SU-DHL-6 (cell line): ENCODE data around the gene AURKAIP1.
"Not testable (repeated sequence)": the region's sequence is repeated elsewhere in the genome, so short reads cannot be mapped to it uniquely, and the experiment has no call there.

Source experiments
- H2AFZ ChIP-seq: fragments of 200-600 bp; sonication (generic); 2 replicates; pipeline ENCODE4 v1.6.1; 2014; ENCODE audit warnings: low read depth, mild to moderate bottlenecking, moderate library complexity, mixed read lengths, antibody characterized with exemption, low read length; ENCODE audit not compliant: severe bottlenecking
- H3F3A ChIP-seq: fragments of 200-600 bp; shearing (Covaris generic); 2 replicates; pipeline ENCODE4 v1.6.0; 2016; ENCODE audit warnings: antibody characterized with exemption, mild to moderate bottlenecking; ENCODE audit not compliant: insufficient read depth
- H3K27ac ChIP-seq: fragments of 200-600 bp; sonication (generic); 2 replicates; pipeline ENCODE4 v1.5.1; 2016; ENCODE audit warnings: low read depth, mild to moderate bottlenecking, low read length, moderate library complexity, mixed read lengths
- H3K27me3 ChIP-seq: fragments of 200-600 bp; sonication (generic), shearing (Covaris generic); 2 replicates; pipeline ENCODE4 v1.6.0; 2014; ENCODE audit warnings: mild to moderate bottlenecking, low read length
- H3K36me3 ChIP-seq: fragments of 200-600 bp; sonication (generic); 2 replicates; pipeline ENCODE4 v1.6.1; 2014; ENCODE audit warnings: mild to moderate bottlenecking, low read length, mixed read lengths
- H3K4me2 ChIP-seq: fragments of 300-600, 200-600 bp; shearing (Covaris generic), sonication (generic); 2 replicates; pipeline ENCODE4 v1.6.0; 2014; ENCODE audit warnings: low read length, low read depth, mild to moderate bottlenecking; ENCODE audit not compliant: poor library complexity, severe bottlenecking
- H3K4me3 ChIP-seq: fragments of 200-600 bp; sonication (generic); 2 replicates; pipeline ENCODE4 v1.5.1; 2014; ENCODE audit warnings: antibody characterized with exemption, low read length, mild to moderate bottlenecking, mixed read lengths; ENCODE audit not compliant: insufficient read depth, poor library complexity, severe bottlenecking
- H3K79me2 ChIP-seq: fragments of 200-600 bp; sonication (generic); 2 replicates; pipeline ENCODE4 v1.6.1; 2014; ENCODE audit warnings: mild to moderate bottlenecking, low read length, moderate library complexity; ENCODE audit not compliant: insufficient read depth
- H3K9ac ChIP-seq: fragments of 200-600 bp; sonication (generic); 2 replicates; pipeline ENCODE4 v1.7.0; 2014; ENCODE audit warnings: mild to moderate bottlenecking, low read length
- H3K9me2 ChIP-seq: fragments of 200-600 bp; sonication (generic); replicated peaks from 2 replicates; pipeline ENCODE4 v1.6.1; 2014; ENCODE audit warnings: low read length; ENCODE audit not compliant: insufficient read depth
- H3K9me3 ChIP-seq: fragments of 200-600 bp; sonication (generic); 2 replicates; pipeline ENCODE4 v1.6.1; 2014; ENCODE audit warnings: low read length, mixed read lengths; ENCODE audit not compliant: insufficient read depth
- H4K20me1 ChIP-seq: fragments of 200-600 bp; sonication (generic); 2 replicates; pipeline ENCODE4 v1.6.1; 2014; ENCODE audit warnings: low read depth, mild to moderate bottlenecking, antibody characterized with exemption, low read length, moderate library complexity, mixed read lengths
- EZH2phosphoT487 ChIP-seq: fragments of 200-600 bp; sonication (generic), shearing (Covaris generic); conservative IDR thresholded peaks from 2 replicates; pipeline ENCODE4 v1.6.1; 2018; ENCODE audit warnings: mild to moderate bottlenecking, antibody characterized with exemption, low read length, moderate library complexity, mixed read lengths
- TF ChIP-seq, protein P1 (sequence below): fragments of 200-600 bp; sonication (generic); IDR thresholded peaks from one replicate; pipeline ENCODE4 v1.5.1; 2017; ENCODE audit warnings: antibody characterized with exemption, mild to moderate bottlenecking, low read length, moderate library complexity; ENCODE audit not compliant: insufficient read depth, poor library complexity, severe bottlenecking

Gene AURKAIP1

GRCh38 chr1:1371364-1371745, 3.7 kb downstream of the AURKAIP1 start:
- TF ChIP-seq EZH2phosphoT487 = no peak
- TF ChIP-seq, protein P1, sequence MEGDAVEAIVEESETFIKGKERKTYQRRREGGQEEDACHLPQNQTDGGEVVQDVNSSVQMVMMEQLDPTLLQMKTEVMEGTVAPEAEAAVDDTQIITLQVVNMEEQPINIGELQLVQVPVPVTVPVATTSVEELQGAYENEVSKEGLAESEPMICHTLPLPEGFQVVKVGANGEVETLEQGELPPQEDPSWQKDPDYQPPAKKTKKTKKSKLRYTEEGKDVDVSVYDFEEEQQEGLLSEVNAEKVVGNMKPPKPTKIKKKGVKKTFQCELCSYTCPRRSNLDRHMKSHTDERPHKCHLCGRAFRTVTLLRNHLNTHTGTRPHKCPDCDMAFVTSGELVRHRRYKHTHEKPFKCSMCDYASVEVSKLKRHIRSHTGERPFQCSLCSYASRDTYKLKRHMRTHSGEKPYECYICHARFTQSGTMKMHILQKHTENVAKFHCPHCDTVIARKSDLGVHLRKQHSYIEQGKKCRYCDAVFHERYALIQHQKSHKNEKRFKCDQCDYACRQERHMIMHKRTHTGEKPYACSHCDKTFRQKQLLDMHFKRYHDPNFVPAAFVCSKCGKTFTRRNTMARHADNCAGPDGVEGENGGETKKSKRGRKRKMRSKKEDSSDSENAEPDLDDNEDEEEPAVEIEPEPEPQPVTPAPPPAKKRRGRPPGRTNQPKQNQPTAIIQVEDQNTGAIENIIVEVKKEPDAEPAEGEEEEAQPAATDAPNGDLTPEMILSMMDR = no peak
- Histone ChIP-seq H3K36me3 (no peaks in the 10 kb centered on the region), H3K9me3 (peaks cover 11% of the 10 kb centered on the region; the same call in 1 of the 2 replicates), H3K27me3 (no peaks in the 10 kb centered on the region), H3K4me3 (no peak overlapping the region), H2AFZ (no peak overlapping the region), H3K79me2 (peaks cover 18% of the 10 kb centered on the region), H3K27ac (no peak overlapping the region), H3F3A (peaks cover 7% of the 10 kb centered on the region), H3K9ac (no peak overlapping the region), H4K20me1 (no peaks in the 10 kb centered on the region), H3K9me2 (no peaks in the 10 kb centered on the region), H3K4me2 (no peak overlapping the region)

GRCh38 chr1:1370771-1371300, 4.2 kb downstream of the AURKAIP1 start:
- H3K9me2 ChIP-seq = no peaks in the 10 kb centered on the region
- no peaks in the 10 kb centered on the region for H3K27me3 ChIP-seq
- H3K4me2 ChIP-seq = no peak overlapping the region
- H3K27ac ChIP-seq = no peak overlapping the region
- no peak overlapping the region for H2AFZ ChIP-seq
- TF ChIP-seq, protein P1 = no peak
- no peak for TF ChIP-seq EZH2phosphoT487
- peaks cover 2% of the 10 kb centered on the region; the same call in 1 of the 2 replicates for H3F3A ChIP-seq
- H3K36me3 ChIP-seq = no peaks in the 10 kb centered on the region
- no peak overlapping the region for H3K9ac ChIP-seq
- H3K79me2 ChIP-seq = peaks cover 18% of the 10 kb centered on the region
- H3K9me3 ChIP-seq = peaks cover 15% of the 10 kb centered on the region; the same call in 1 of the 2 replicates
- no peak overlapping the region for H3K4me3 ChIP-seq
- no peaks in the 10 kb centered on the region for H4K20me1 ChIP-seq

DNA sequence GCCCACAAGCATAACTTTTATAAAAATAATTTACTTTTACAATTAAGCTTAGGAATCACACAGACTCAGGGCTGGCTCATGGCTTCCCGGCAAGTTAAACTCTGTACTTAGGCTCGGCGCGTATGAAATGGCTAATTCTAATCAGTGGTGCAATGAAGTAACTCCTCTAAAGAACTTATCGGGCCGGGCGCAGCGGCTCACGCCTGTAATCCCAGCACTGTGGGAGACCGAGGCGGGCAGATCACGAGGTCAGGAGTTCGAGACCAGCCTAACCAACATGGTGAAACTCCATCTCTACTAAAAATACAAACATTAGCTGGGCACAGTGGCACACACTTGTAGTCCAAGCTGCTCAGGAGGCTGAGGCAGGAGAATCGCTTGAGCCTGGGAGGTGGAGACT, 4.9 kb downstream of the AURKAIP1 start:
- not testable (repeated sequence) for H3K27ac ChIP-seq, H3K36me3 ChIP-seq, H2AFZ ChIP-seq, H3F3A ChIP-seq, H3K27me3 ChIP-seq, H4K20me1 ChIP-seq, H3K9me2 ChIP-seq, H3K9ac ChIP-seq, H3K4me2 ChIP-seq, H3K4me3 ChIP-seq
- Histone ChIP-seq H3K9me3 (peaks cover 16% of the 10 kb centered on the region; the same call in 1 of the 2 replicates), H3K79me2 (peaks cover 18% of the 10 kb centered on the region)

GRCh38 chr1:1367315-1367714, 7.7 kb downstream of the AURKAIP1 start:
- H3K36me3 ChIP-seq = no peaks in the 10 kb centered on the region
- peaks cover 16% of the 10 kb centered on the region; the same call in 1 of the 2 replicates for H3K9me3 ChIP-seq
- no peak overlapping the region for H3K4me3 ChIP-seq
- H3K4me2 ChIP-seq = no peak overlapping the region
- H3K27me3 ChIP-seq = no peaks in the 10 kb centered on the region
- H3F3A ChIP-seq = no peaks in the 10 kb centered on the region
- no peak overlapping the region for H2AFZ ChIP-seq
- TF ChIP-seq, protein P1 = no peak
- no peak for TF ChIP-seq EZH2phosphoT487
- no peak overlapping the region for H3K27ac ChIP-seq
- H3K9me2 ChIP-seq = no peaks in the 10 kb centered on the region
- H4K20me1 ChIP-seq = no peaks in the 10 kb centered on the region
- no peaks in the 10 kb centered on the region for H3K79me2 ChIP-seq
- H3K9ac ChIP-seq = no peak overlapping the region
